ENCODE measurements around the gene PRKN.

- TF ChIP-seq, protein P1, sequence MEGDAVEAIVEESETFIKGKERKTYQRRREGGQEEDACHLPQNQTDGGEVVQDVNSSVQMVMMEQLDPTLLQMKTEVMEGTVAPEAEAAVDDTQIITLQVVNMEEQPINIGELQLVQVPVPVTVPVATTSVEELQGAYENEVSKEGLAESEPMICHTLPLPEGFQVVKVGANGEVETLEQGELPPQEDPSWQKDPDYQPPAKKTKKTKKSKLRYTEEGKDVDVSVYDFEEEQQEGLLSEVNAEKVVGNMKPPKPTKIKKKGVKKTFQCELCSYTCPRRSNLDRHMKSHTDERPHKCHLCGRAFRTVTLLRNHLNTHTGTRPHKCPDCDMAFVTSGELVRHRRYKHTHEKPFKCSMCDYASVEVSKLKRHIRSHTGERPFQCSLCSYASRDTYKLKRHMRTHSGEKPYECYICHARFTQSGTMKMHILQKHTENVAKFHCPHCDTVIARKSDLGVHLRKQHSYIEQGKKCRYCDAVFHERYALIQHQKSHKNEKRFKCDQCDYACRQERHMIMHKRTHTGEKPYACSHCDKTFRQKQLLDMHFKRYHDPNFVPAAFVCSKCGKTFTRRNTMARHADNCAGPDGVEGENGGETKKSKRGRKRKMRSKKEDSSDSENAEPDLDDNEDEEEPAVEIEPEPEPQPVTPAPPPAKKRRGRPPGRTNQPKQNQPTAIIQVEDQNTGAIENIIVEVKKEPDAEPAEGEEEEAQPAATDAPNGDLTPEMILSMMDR (IDR thresholded peaks at IDR 0.05; ENCODE audit: low read depth, low read length), result no peak
- no peak for TF ChIP-seq EZH2phosphoT487 (IDR thresholded peaks at IDR 0.05; ENCODE audit: low read depth)
These were observed 1245.6 kb downstream of the PRKN start for GRCh38 chr6:161481786-161482516.

Measured in OCI-LY3 (cell line).